ENCODE data around the gene TMEM40.

The TMEM40 gene

GRCh38 chr3:12775226-12775625 lies 16.2 kb upstream of the TMEM40 start:
- no peak for DNase-seq

GRCh38 chr3:12774619-12775018 lies 15.6 kb upstream of the TMEM40 start:
- no peak for DNase-seq

- DNase-seq: no peak
Measured at GRCh38 chr3:12773710-12774086, 14.6 kb upstream of the TMEM40 start.

- DNase-seq: no peak
Measured at GRCh38 chr3:12773030-12773709, 14.1 kb upstream of the TMEM40 start.

GRCh38 chr3:12772462-12772861 lies 13.4 kb upstream of the TMEM40 start:
- no peak for DNase-seq

GRCh38 chr3:12771236-12771635 lies 12.2 kb upstream of the TMEM40 start:
- no peak for DNase-seq

GRCh38 chr3:12769761-12770160 lies 10.7 kb upstream of the TMEM40 start:
- DNase-seq: no peak

- DNase-seq: no peak
Measured at GRCh38 chr3:12768579-12769527, 9.8 kb upstream of the TMEM40 start.

- DNase-seq: no peak
Measured at GRCh38 chr3:12766541-12766940, 7.5 kb upstream of the TMEM40 start.

GRCh38 chr3:12764171-12764776 lies 5.2 kb upstream of the TMEM40 start:
- no peak for DNase-seq

GRCh38 chr3:12759693-12760565 lies 870 bp upstream of the TMEM40 start:
- no peak for DNase-seq

- no peak for DNase-seq
Measured at GRCh38 chr3:12758025-12758781, 856 bp downstream of the TMEM40 start.

GRCh38 chr3:12756635-12757034 lies 2.4 kb downstream of the TMEM40 start:
- no peak for DNase-seq

- DNase-seq: no peak
Measured at GRCh38 chr3:12756175-12756574, 2.9 kb downstream of the TMEM40 start.

GRCh38 chr3:12755754-12756153 lies 3.3 kb downstream of the TMEM40 start:
- no peak for DNase-seq

GRCh38 chr3:12754313-12754712 lies 4.7 kb downstream of the TMEM40 start:
- no peak for DNase-seq

GRCh38 chr3:12753275-12754028 lies 5.6 kb downstream of the TMEM40 start:
- no peak for DNase-seq

GRCh38 chr3:12752809-12753208 lies 6.2 kb downstream of the TMEM40 start:
- no peak for DNase-seq

GRCh38 chr3:12752102-12752501 lies 7.0 kb downstream of the TMEM40 start:
- DNase-seq: no peak

GRCh38 chr3:12751571-12751970 lies 7.5 kb downstream of the TMEM40 start:
- DNase-seq: no peak

- DNase-seq: no peak
Measured at GRCh38 chr3:12750658-12751071, 8.4 kb downstream of the TMEM40 start.

All from activated naive CD4-positive, alpha-beta T cell treated with anti-CD3 and anti-CD28 coated beads, Interleukin-2, amount 50 U/mL, for 16 hours (primary cell).